Lower leg skin (tissue), 4 donors: ENCODE data around the gene SLC13A3. TPM values are rescaled to one million over a fixed set of nuclear protein-coding genes. Genes with fewer than 3 reads are reported as not detected.

ENCODE experiments used
- DNase-seq, 2 donors: peaks; one replicate each; pipeline ENCODE4 v3.0.0-alpha.2; 2019; ENCODE audit warnings: low spot score in 2 of 2
- H3K4me3 ChIP-seq: fragments of 200-600 bp; sonication (generic); 2 replicates; pipeline ENCODE4 v1.5.1; 2017; ENCODE audit warnings: mild to moderate bottlenecking, low read depth; ENCODE audit not compliant: poor library complexity, severe bottlenecking
- CTCF ChIP-seq, 3 donors: fragments of 450-650 bp; IDR thresholded peaks; one replicate each; pipeline ENCODE4 v1.5.1; 2016; ENCODE audit warnings: antibody characterized with exemption in 3 of 3, mild to moderate bottlenecking in 3 of 3, moderate library complexity in 2 of 3
- POLR2A ChIP-seq, 2 donors: fragments of 450-650 bp; IDR thresholded peaks; one replicate each; pipeline ENCODE4 v1.6.1; 2016 to 2017; ENCODE audit warnings: antibody characterized with exemption in 2 of 2, mild to moderate bottlenecking in 1 of 2, moderate library complexity in 1 of 2
- whole genome bisulfite sequencing, 2 donors: methylation state at CpG; one replicate each; pipeline ENCODE4 v1.1.5; 2018; 5-methylcytosine and 5-hydroxymethylcytosine counted together
- intact Hi-C: fragments of 100-400 bp; cut with DNase I; formaldehyde crosslinking; loops from one replicate; pipeline ENCODE4 v1.15.0; 2023; ENCODE audit warnings: low total_unique reads
- total RNA-seq, 4 donors: library from RNA; depleted of rRNA; stranded (reverse); fragments of >200 nt; gene quantifications; one replicate each; pipeline ENCODE4 v1.1.0, GENCODE V29; 2016

The SLC13A3 gene
- total RNA-seq, 4 donors from 2014 or later: 1.4 to 3.3 (median 1.8) TPM

- no peak overlapping the region for H3K4me3 ChIP-seq
- intact Hi-C loops: no loop called here
- 47 to 61% methylated on average over 1 of the region's 1 CpG for WGBS, 2 donors
- no peak for DNase-seq
- TF ChIP-seq CTCF (IDR thresholded peaks at IDR 0.05) (no peak), POLR2A (IDR thresholded peaks at IDR 0.05) (no peak)
Observed at GRCh38 chr20:46543959-46544358, 107.3 kb downstream of the SLC13A3 start.

GRCh38 chr20:46543033-46543432 is 108.2 kb downstream of the SLC13A3 start:
- no peak for DNase-seq
- TF ChIP-seq POLR2A (IDR thresholded peaks at IDR 0.05) (no peak), CTCF (IDR thresholded peaks at IDR 0.05) (no peak)
- intact Hi-C loops: no loop called here
- 85 to 86% methylated on average over 4 of the region's 4 CpGs for WGBS, 2 donors
- H3K4me3 ChIP-seq: no peak overlapping the region

- DNase-seq: no peak
- TF ChIP-seq POLR2A (IDR thresholded peaks at IDR 0.05) (no peak), CTCF (IDR thresholded peaks at IDR 0.05) (no peak)
- intact Hi-C loops: no loop called here
- WGBS, 2 donors: 64 to 66% methylated on average over 36 of the region's 36 CpGs
- H3K4me3 ChIP-seq: no peak overlapping the region
Observed at GRCh38 chr20:46541229-46541935, 109.9 kb downstream of the SLC13A3 start.

- 80 to 82% methylated on average over 2 of the region's 2 CpGs for WGBS, 2 donors
- intact Hi-C loops: no loop called here
- no peak overlapping the region for H3K4me3 ChIP-seq
- no peak for DNase-seq
- TF ChIP-seq POLR2A (IDR thresholded peaks at IDR 0.05) (no peak), CTCF (IDR thresholded peaks at IDR 0.05) (no peak)
Observed at GRCh38 chr20:46539113-46539512, 112.1 kb downstream of the SLC13A3 start.

GRCh38 chr20:46530640-46531039 is 120.6 kb downstream of the SLC13A3 start:
- WGBS, 2 donors: 63 to 66% methylated on average over 4 of the region's 4 CpGs
- TF ChIP-seq CTCF (IDR thresholded peaks at IDR 0.05): no peak
- no peak for TF ChIP-seq POLR2A (IDR thresholded peaks at IDR 0.05)
- intact Hi-C loops: no loop called here
- H3K4me3 ChIP-seq: no peak overlapping the region
- DNase-seq: no peak
